GM23338 (cell line): ENCODE measurements around the gene ARF3. TPM values are rescaled to one million over a fixed set of nuclear protein-coding genes. Genes with fewer than 3 reads are reported as not detected.

Experiments used
- ATAC-seq: fragments of 200-7000 bp; cut with Tn5 transposase; 3 replicates; pipeline ENCODE4 v1.9.1; 2020
- DNase-seq: peaks from one replicate; pipeline ENCODE4 v3.0.0-alpha.2; 2015; ENCODE audit warnings: low spot score
- H2AFZ ChIP-seq: fragments of 200-600 bp; sonication (generic); 2 replicates; pipeline ENCODE4 v1.8.0; 2016; ENCODE audit warnings: antibody characterized with exemption, mild to moderate bottlenecking, moderate library complexity
- H3F3A ChIP-seq: fragments of 200-600 bp; sonication (generic); replicated peaks from 2 replicates; pipeline ENCODE4 v1.8.0; 2017; ENCODE audit warnings: antibody characterized with exemption, mixed run types, low read depth
- H3K27ac ChIP-seq: fragments of 200-600 bp; sonication (generic); 2 replicates; pipeline ENCODE4 v1.6.1; 2016; ENCODE audit warnings: low read depth
- H3K27me3 ChIP-seq: fragments of 200-600 bp; sonication (generic); 2 replicates; pipeline ENCODE4 v1.8.0; 2016; ENCODE audit warnings: mild to moderate bottlenecking, mixed run types, moderate library complexity; ENCODE audit not compliant: insufficient read depth
- H3K36me3 ChIP-seq: fragments of 200-600 bp; sonication (generic); 2 replicates; pipeline ENCODE4 v1.8.0; 2016; ENCODE audit warnings: mild to moderate bottlenecking; ENCODE audit not compliant: insufficient read depth
- H3K4me1 ChIP-seq: fragments of 200-600 bp; sonication (generic); 2 replicates; pipeline ENCODE4 v1.8.0; 2016; ENCODE audit warnings: mild to moderate bottlenecking, moderate library complexity; ENCODE audit not compliant: insufficient read depth
- H3K4me2 ChIP-seq: fragments of 200-600 bp; sonication (generic); 2 replicates; pipeline ENCODE4 v1.7.1; 2017; ENCODE audit warnings: mixed run types
- H3K4me3 ChIP-seq: fragments of 200-600 bp; sonication (generic); 2 replicates; pipeline ENCODE4 v1.6.1; 2016; ENCODE audit warnings: mixed run types
- H3K79me2 ChIP-seq: fragments of 200-600 bp; sonication (generic); replicated peaks from 2 replicates; pipeline ENCODE4 v1.8.0; 2017; ENCODE audit warnings: mild to moderate bottlenecking; ENCODE audit not compliant: insufficient read depth
- H3K9me2 ChIP-seq: fragments of 200-600 bp; sonication (generic); 2 replicates; pipeline ENCODE4 v1.8.0; 2017; ENCODE audit not compliant: insufficient read depth
- H4K20me1 ChIP-seq: fragments of 200-600 bp; sonication (generic); replicated peaks from 2 replicates; pipeline ENCODE4 v1.8.0; 2017; ENCODE audit warnings: mild to moderate bottlenecking; ENCODE audit not compliant: insufficient read depth
- H3K27ac Mint-ChIP-seq: 2 replicates; pipeline ENCODE4 v1.8.0; 2020; ENCODE audit warnings: inconsistent platforms, mild to moderate bottlenecking, moderate library complexity, mixed read lengths
- H3K27me3 Mint-ChIP-seq: 3 replicates; pipeline ENCODE4 v1.8.0; 2022; ENCODE audit warnings: low read depth, mild to moderate bottlenecking, moderate library complexity, mixed read lengths, inconsistent platforms; ENCODE audit not compliant: insufficient read depth, poor library complexity
- H3K36me3 Mint-ChIP-seq: 3 replicates; pipeline ENCODE4 v1.8.0; 2021; ENCODE audit warnings: low read depth, mild to moderate bottlenecking, inconsistent platforms, moderate library complexity, mixed read lengths
- H3K4me1 Mint-ChIP-seq: 3 replicates; pipeline ENCODE4 v1.8.0; 2020; ENCODE audit warnings: mild to moderate bottlenecking, inconsistent platforms, mixed read lengths
- H3K4me3 Mint-ChIP-seq: 3 replicates; pipeline ENCODE4 v1.8.0; 2021; ENCODE audit warnings: moderate library complexity, mild to moderate bottlenecking, inconsistent platforms, mixed read lengths
- H3K9me3 Mint-ChIP-seq: 3 replicates; pipeline ENCODE4 v1.8.0; 2020; ENCODE audit warnings: moderate library complexity, mild to moderate bottlenecking, inconsistent platforms, mixed read lengths
- CREB1 ChIP-seq: fragments of 250-450 bp; sonication (Bioruptor Pico); IDR thresholded peaks from 2 replicates; pipeline ENCODE4 v1.5.0; 2020; ENCODE audit warnings: low read depth, mild to moderate bottlenecking, moderate library complexity
- CTCF ChIP-seq, 2 experiments: fragments of 200-600 bp in 1 of 2; sonication (generic) in 1 of 2; conservative IDR thresholded peaks; 2 replicates each; pipeline versions ENCODE4 v1.5.1 to v1.6.1; 2016 to 2017; ENCODE audit warnings: antibody characterized with exemption in 2 of 2, low read depth in 2 of 2, mild to moderate bottlenecking in 2 of 2, moderate library complexity in 1 of 2
- ETS1 ChIP-seq: IDR thresholded peaks from 2 replicates; pipeline ENCODE4 v1.6.1; 2016; ENCODE audit warnings: antibody characterized with exemption
- EZH2 ChIP-seq: fragments of 200-600 bp; sonication (generic); IDR thresholded peaks from one replicate; pipeline ENCODE4 v1.8.0; 2017; ENCODE audit warnings: antibody characterized with exemption, mild to moderate bottlenecking, low read depth; ENCODE audit not compliant: unreplicated experiment
- EZH2phosphoT487 ChIP-seq: fragments of 200-600 bp; sonication (generic); IDR thresholded peaks from one replicate; pipeline ENCODE4 v1.8.1; 2018; ENCODE audit warnings: antibody characterized with exemption; ENCODE audit not compliant: unreplicated experiment
- JUNB ChIP-seq: IDR thresholded peaks from one replicate; pipeline ENCODE4 v1.6.1; 2016; ENCODE audit warnings: antibody characterized with exemption; ENCODE audit not compliant: unreplicated experiment
- NANOG ChIP-seq: IDR thresholded peaks from 2 replicates; pipeline ENCODE4 v1.6.1; 2016; ENCODE audit warnings: antibody characterized with exemption, borderline replicate concordance
- POLR2AphosphoS5 ChIP-seq: IDR thresholded peaks from 2 replicates; pipeline ENCODE4 v1.6.1; 2016; ENCODE audit warnings: antibody characterized with exemption, low read depth
- REST ChIP-seq: IDR thresholded peaks from one replicate; pipeline ENCODE4 v1.6.1; 2018; ENCODE audit warnings: antibody characterized with exemption; ENCODE audit not compliant: unreplicated experiment
- STAT1 ChIP-seq: IDR thresholded peaks from one replicate; pipeline ENCODE4 v1.6.1; 2016; ENCODE audit warnings: antibody characterized with exemption; ENCODE audit not compliant: unreplicated experiment
- ZNF114 ChIP-seq: fragments of 250-450 bp; sonication (Bioruptor Pico); IDR thresholded peaks from 2 replicates; pipeline ENCODE4 v1.5.0; 2020; ENCODE audit warnings: mild to moderate bottlenecking, moderate library complexity
- ZNF331 ChIP-seq: fragments of 250-450 bp; sonication (Bioruptor Pico); IDR thresholded peaks from 2 replicates; pipeline ENCODE4 v1.5.0; 2020; ENCODE audit warnings: low read depth, mild to moderate bottlenecking, moderate library complexity
- ZNF462 ChIP-seq: fragments of 250-450 bp; sonication (Bioruptor Pico); IDR thresholded peaks from 2 replicates; pipeline ENCODE4 v1.5.0; 2020; ENCODE audit warnings: mild to moderate bottlenecking, moderate library complexity
- polyA plus RNA-seq: library from polyadenylated mRNA; unstranded; fragments of >200 nt; fragmentation: Nextera tagmentation; extraction: Ambion mirVana; gene quantifications from 2 replicates; pipeline ENCODE4 v1.2.1, GENCODE V29; 2016
- total RNA-seq: library from RNA; depleted of rRNA; stranded (reverse); fragments of >200 nt; shearing (Covaris generic); gene quantifications from 2 replicates; pipeline ENCODE4 v1.2.3, GENCODE V29; 2014

Gene ARF3
- total and polyA plus RNA-seq, 2 experiments from 2014 or later, result 53.9 to 125 TPM

GRCh38 chr12:48969833-48970701 lies 12.8 kb upstream of the ARF3 start:
- Histone ChIP-seq H3K4me1 (peaks cover 55% of the 10 kb centered on the region), H3F3A (peaks cover 21% of the 10 kb centered on the region; the same call in 1 of the 2 replicates), H3K4me3 (peak overlapping the region; percentile 55), H3K36me3 (no peaks in the 10 kb centered on the region), H3K27me3 (peaks cover 96% of the 10 kb centered on the region), H3K27ac (no peak overlapping the region), H2AFZ (peak overlapping the region; percentile 32; the same call in 1 of the 2 replicates), H3K79me2 (no peaks in the 10 kb centered on the region), H4K20me1 (peaks cover 12% of the 10 kb centered on the region; the same call in 1 of the 2 replicates), H3K4me2 (peak overlapping the region; percentile 88), H3K9me2 (no peaks in the 10 kb centered on the region)
- Mint-ChIP-seq H3K4me1 (peaks cover 59% of the 10 kb centered on the region), H3K4me3 (peak overlapping the region; percentile 60), H3K27ac (no peak overlapping the region), H3K36me3 (no peaks in the 10 kb centered on the region; the same call in 1 of the 3 replicates), H3K27me3 (peaks cover 88% of the 10 kb centered on the region), H3K9me3 (no peaks in the 10 kb centered on the region; the same call in 2 of the 3 replicates)
- no peak for TF ChIP-seq STAT1
- peak; percentile 99 for TF ChIP-seq EZH2phosphoT487
- no peak for TF ChIP-seq NANOG
- no peak for TF ChIP-seq ZNF462 (CRISPR knock-in tag)
- no peak for TF ChIP-seq REST
- TF ChIP-seq CREB1 (CRISPR knock-in tag), result no peak
- no peak for TF ChIP-seq ETS1
- no peak for TF ChIP-seq ZNF331
- peak; percentile 95 for TF ChIP-seq EZH2
- TF ChIP-seq JUNB, result no peak
- no peak for TF ChIP-seq POLR2AphosphoS5
- TF ChIP-seq CTCF (conservative IDR thresholded peaks at IDR 0.05; ENCODE audit: low read depth in 2 of 2), result peak in 1 of 2 experiments; percentile 25; a peak in 2 of 4 replicates
- no peak for TF ChIP-seq ZNF114 (CRISPR knock-in tag)
- ATAC-seq (peak; percentile 11), DNase-seq (peak; percentile 51)
